GM18526 (cell line): ENCODE measurements around the gene ZNF223.

Experiments used
- POLR2A ChIP-seq: IDR thresholded peaks from 3 replicates; pipeline ENCODE4 v1.6.1; 2011; ENCODE audit not compliant: insufficient read length; ENCODE audit errors: extremely low read depth

The ZNF223 gene

DNA sequence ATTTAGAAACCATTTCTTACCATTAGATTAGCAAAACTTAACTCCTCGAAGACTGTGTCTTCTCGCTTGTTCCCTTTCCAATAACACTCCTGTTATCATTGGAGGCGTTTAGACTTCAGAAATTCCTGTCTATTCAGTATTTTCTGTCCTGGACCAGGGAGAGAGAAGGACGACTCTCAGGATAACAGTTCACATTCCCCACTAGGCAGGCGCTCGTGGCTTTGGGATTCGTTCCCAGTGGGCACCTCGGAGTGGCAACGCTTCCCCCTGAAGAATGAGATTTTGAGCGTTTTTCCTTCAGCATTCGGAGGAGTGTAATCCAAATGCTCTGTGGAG lies 60.9 kb downstream of the ZNF223 start:
- no peak for TF ChIP-seq POLR2A

DNA sequence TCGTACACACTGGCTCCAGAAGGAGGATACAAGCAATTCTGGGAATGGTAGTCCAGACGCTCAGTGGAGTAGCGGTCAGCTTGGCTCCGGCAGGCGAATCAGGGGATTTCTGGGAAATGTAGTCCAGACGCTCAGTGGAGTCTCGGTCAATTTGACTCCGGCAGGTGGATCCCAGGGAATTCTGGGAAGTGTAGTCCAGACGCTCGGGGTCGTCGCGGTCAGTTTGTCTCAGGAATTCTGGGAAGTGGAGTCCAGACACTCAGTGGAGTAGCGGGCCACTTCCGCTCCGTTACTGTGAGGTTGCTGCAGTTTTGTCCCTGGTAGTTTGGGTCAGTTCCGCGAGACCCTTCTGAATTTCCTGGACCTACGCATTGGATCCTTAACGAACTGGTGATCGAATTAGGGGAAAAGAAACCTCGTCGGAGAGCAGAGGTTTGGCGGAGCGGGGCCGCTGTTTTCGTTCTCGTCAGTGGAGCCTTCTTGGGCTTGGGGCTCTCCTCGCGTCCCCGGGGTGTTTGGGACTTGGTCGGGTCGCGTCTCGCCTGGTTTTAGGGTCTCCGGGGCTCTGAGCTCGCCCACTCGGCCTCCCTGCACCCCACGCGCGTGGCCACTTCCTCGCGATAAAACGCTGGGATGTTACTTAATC lies 61.4 kb downstream of the ZNF223 start, which contains the start of gene ZNF225:
TSS of gene ZNF225 (plus strand) at position 262 of the 646 bp plus-strand sequence. CDS start 2,429 bp downstream, outside the sequence.
- TF ChIP-seq POLR2A, result peak; percentile 64

DNA sequence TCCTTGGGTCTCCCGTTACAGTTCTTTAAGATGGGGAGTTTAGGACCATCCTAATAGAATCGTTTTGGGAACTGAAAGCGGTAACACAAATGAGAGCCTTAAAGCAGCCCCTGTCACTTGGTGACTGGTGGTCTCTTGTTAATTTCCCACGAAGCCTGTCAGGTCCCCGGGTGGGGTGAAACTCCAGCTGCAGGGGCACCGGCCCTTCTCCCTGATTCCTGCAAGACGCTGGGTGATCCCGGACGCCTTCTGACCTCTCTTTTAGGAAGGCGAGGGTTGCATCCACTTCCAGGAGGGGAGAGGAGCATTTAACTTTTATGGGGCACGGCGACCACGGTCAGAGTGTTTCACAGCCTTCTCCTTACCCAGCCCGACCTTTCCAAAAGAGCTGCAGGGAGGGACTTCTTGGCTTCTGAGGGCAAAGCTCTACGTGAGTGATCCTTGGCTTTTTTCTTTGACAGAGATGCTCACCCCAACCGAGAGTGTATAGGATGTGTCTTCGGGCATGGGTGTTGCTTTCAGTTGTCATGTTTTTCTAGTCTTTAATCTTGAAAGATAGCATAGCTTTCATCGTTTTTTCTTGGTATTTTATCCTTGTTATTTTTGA lies 62.1 kb downstream of the ZNF223 start:
- no peak for TF ChIP-seq POLR2A
